ENCODE data around the gene XKR7.

DNA sequence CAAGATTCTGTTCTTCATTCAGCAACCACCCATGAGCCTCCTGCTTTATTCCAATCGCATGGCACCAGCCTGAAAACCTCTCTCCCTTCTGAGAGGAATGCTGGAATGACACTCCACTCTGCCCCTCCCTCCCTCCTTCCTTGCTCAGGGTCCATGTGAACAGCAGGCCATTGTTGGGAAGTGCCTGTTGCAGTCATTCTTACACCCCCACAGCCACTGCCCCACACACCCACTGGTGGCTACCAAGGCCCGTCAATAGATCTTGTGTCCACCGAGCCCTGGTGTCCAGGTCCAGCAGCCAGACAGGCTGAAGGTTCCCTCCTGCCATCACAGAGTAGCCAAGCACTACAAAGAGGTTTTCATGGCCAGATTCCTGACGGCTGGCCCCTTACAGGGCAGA lies 22.6 kb upstream of the XKR7 start:
- TF ChIP-seq, protein P1, sequence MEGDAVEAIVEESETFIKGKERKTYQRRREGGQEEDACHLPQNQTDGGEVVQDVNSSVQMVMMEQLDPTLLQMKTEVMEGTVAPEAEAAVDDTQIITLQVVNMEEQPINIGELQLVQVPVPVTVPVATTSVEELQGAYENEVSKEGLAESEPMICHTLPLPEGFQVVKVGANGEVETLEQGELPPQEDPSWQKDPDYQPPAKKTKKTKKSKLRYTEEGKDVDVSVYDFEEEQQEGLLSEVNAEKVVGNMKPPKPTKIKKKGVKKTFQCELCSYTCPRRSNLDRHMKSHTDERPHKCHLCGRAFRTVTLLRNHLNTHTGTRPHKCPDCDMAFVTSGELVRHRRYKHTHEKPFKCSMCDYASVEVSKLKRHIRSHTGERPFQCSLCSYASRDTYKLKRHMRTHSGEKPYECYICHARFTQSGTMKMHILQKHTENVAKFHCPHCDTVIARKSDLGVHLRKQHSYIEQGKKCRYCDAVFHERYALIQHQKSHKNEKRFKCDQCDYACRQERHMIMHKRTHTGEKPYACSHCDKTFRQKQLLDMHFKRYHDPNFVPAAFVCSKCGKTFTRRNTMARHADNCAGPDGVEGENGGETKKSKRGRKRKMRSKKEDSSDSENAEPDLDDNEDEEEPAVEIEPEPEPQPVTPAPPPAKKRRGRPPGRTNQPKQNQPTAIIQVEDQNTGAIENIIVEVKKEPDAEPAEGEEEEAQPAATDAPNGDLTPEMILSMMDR (IDR thresholded peaks at IDR 0.05): no peak
- no peak for TF ChIP-seq POLR2A (IDR thresholded peaks at IDR 0.05)
